HL-60/S4 treated with retinoic acid at 250 ng/mL for 4 days and 3 days (cell line): Measurements from ENCODE around the gene PGPEP1.

Experiments used
- in situ Hi-C: fragments of 300-500 bp; cut with MboI; formaldehyde crosslinking; loops from 2 replicates; pipeline ENCODE4 v1.7.0; 2022; ENCODE audit warnings: low sequenced_read_pairs

PGPEP1 gene

GRCh38 chr19:18389726-18390064, 49.3 kb downstream of the PGPEP1 start:
- in situ Hi-C loops: no loop called here

- in situ Hi-C loops: no loop called here
Measured at GRCh38 chr19:18390065-18390907, 49.9 kb downstream of the PGPEP1 start.

- in situ Hi-C loops: no loop called here
Measured at GRCh38 chr19:18391509-18392075, 51.2 kb downstream of the PGPEP1 start.

GRCh38 chr19:18392417-18392816, 52.0 kb downstream of the PGPEP1 start:
- in situ Hi-C loops: no loop called here

GRCh38 chr19:18392926-18393325, 52.5 kb downstream of the PGPEP1 start:
- in situ Hi-C loops: no loop called here

GRCh38 chr19:18393836-18394235, 53.4 kb downstream of the PGPEP1 start:
- in situ Hi-C loops: no loop called here

- in situ Hi-C loops: no loop called here
Measured at GRCh38 chr19:18396471-18397241, 56.3 kb downstream of the PGPEP1 start.

GRCh38 chr19:18397242-18398202, 57.1 kb downstream of the PGPEP1 start, which contains the start of gene LRRC25:
Gene LRRC25, minus strand, starts transcription at chr19:18397622. Its CDS starts 659 bp downstream, at chr19:18396963.
- in situ Hi-C loops: no loop called here

- in situ Hi-C loops: no loop called here
Measured at GRCh38 chr19:18399008-18399407, 58.6 kb downstream of the PGPEP1 start.

GRCh38 chr19:18401580-18402112, 61.2 kb downstream of the PGPEP1 start:
- in situ Hi-C loops: loop anchor here (10.0 kb wide), 1 partner anchor 127 kb away; the partner anchor contains the start of gene IQCN

- in situ Hi-C loops: loop anchor here (10.0 kb wide), 1 partner anchor 128 kb away; the partner anchor contains the start of gene IQCN
Measured at GRCh38 chr19:18402455-18403248, 62.3 kb downstream of the PGPEP1 start.

GRCh38 chr19:18405754-18406153, 65.4 kb downstream of the PGPEP1 start:
- in situ Hi-C loops: loop anchor here (10.0 kb wide), 1 partner anchor 131 kb away; the partner anchor contains the start of gene IQCN

GRCh38 chr19:18406749-18407148, 66.4 kb downstream of the PGPEP1 start:
- in situ Hi-C loops: loop anchor here (10.0 kb wide), 1 partner anchor 132 kb away; the partner anchor contains the start of gene IQCN

- in situ Hi-C loops: loop anchor here (10.0 kb wide), 1 partner anchor 133 kb away; the partner anchor contains the start of gene IQCN
Measured at GRCh38 chr19:18408053-18408476, 67.7 kb downstream of the PGPEP1 start.

GRCh38 chr19:18412610-18413239, 72.3 kb downstream of the PGPEP1 start:
- in situ Hi-C loops: no loop called here

- in situ Hi-C loops: no loop called here
Measured at GRCh38 chr19:18414504-18415177, 74.2 kb downstream of the PGPEP1 start.

- in situ Hi-C loops: no loop called here
Measured at GRCh38 chr19:18415178-18415867, 74.9 kb downstream of the PGPEP1 start.
